HepG2 (cell line): Measurements from ENCODE around the gene EEIG1. TPM values are rescaled to one million over a fixed set of nuclear protein-coding genes. Genes with fewer than 3 reads are reported as not detected.

Experiments
- ARNT ChIP-seq: fragments of 450-650 bp; IDR thresholded peaks from 2 replicates; pipeline ENCODE4 v1.6.1; 2017
- FOXP1 ChIP-seq, 2 experiments: fragments of 450-650 bp in 1 of 2; IDR thresholded peaks; 2 replicates each; pipeline ENCODE4 v1.6.1; 2017 to 2018; ENCODE audit warnings: antibody characterized with exemption in 1 of 2
- MAFF ChIP-seq: IDR thresholded peaks from 2 replicates; pipeline ENCODE4 v1.6.1; 2011; ENCODE audit warnings: low read depth, low read length, improper control_type of control experiment
- MYNN ChIP-seq: sonication (generic); formaldehyde crosslinking; IDR thresholded peaks from 2 replicates; pipeline ENCODE4 v1.4.0; 2020; ENCODE audit warnings: mild to moderate bottlenecking, low read depth, missing genetic modification reagents
- ZNF713 ChIP-seq: sonication (generic); formaldehyde crosslinking; IDR thresholded peaks from 2 replicates; pipeline ENCODE4 v1.4.0; 2020; ENCODE audit warnings: mild to moderate bottlenecking, missing genetic modification reagents
- polyA plus RNA-seq, 8 experiments: library from polyadenylated mRNA; depleted of rRNA in 3 of 8; stranded (reverse) in 7 of 8; unstranded in 1 of 8; fragments of >200 nt; fragmentation: Illumina TruSeq in 4 of 8; extraction: Trizol in 4 of 8; gene quantifications; 2 replicates each; pipeline versions ENCODE4 v1.2.1 to v1.2.3, GENCODE V29; 2011 to 2016; ENCODE audit warnings: low read depth in 4 of 8, missing spikeins in 1 of 8, mixed read lengths in 1 of 8; ENCODE audit not compliant: insufficient read depth in 1 of 8
- total RNA-seq, 5 experiments: library from RNA; depleted of rRNA; stranded (reverse); fragments of >200 nt; fragmentation: Illumina TruSeq; extraction: Trizol; gene quantifications; 2 replicates each; pipeline ENCODE4 v1.2.3, GENCODE V29; 2016; ENCODE audit warnings: low read depth in 1 of 5
- TF ChIP-seq, protein P1 (sequence below): sonication (generic); formaldehyde crosslinking; IDR thresholded peaks from 2 replicates; pipeline ENCODE4 v1.4.0; 2020; ENCODE audit warnings: missing genetic modification reagents
- TF ChIP-seq, protein P2 (sequence below): sonication (generic); formaldehyde crosslinking; IDR thresholded peaks from 2 replicates; pipeline ENCODE4 v1.5.0; 2020; ENCODE audit warnings: mild to moderate bottlenecking, missing genetic modification reagents
- TF ChIP-seq, protein P3 (sequence below): sonication (generic); formaldehyde crosslinking; IDR thresholded peaks from 2 replicates; pipeline ENCODE4 v1.8.0; 2022; ENCODE audit warnings: mild to moderate bottlenecking, missing genetic modification reagents, moderate library complexity
- TF ChIP-seq, protein P4 (sequence below): sonication (generic); formaldehyde crosslinking; IDR thresholded peaks from 2 replicates; pipeline ENCODE4 v1.4.0; 2020; ENCODE audit warnings: missing genetic modification reagents

EEIG1 gene
- total and polyA plus RNA-seq, 2 of the 13 experiments (the other 11 are each of a cell fraction or from before 2014, with no cell fraction given): 16.6 to 25.2 TPM

DNA sequence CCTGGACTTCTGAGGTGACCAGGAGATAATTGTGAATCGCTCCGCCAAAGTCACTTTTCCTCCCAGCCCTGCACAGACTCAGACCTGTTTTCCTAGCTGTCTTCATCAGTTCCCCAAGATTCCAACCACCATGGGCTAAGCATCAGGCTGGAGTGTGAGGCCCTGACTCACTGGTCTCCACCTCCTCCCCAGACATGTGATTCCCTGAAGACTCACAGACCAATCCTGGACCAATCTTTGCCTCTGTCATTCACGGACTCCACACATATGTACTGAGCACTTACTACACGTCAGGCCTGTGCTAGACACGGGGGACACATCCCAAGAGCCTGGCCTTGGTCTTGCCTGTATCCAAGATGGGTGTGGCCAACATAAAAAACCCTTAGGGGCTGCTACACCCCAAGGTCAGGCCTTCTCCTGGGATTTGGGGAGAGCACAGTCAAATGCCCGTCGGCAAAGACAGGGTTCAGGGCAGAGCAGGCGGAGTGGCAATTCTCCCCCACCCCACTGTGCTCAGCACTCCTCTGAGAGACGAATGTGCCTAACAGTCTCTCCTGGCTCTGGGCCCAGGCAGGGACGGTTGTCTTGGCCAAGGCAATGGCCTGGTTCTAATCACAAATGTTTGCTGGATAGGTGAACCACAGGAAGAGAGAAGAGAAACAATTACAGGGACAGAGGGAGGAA is 11.9 kb downstream of the EEIG1 start (continued):
- TF ChIP-seq, protein P1, sequence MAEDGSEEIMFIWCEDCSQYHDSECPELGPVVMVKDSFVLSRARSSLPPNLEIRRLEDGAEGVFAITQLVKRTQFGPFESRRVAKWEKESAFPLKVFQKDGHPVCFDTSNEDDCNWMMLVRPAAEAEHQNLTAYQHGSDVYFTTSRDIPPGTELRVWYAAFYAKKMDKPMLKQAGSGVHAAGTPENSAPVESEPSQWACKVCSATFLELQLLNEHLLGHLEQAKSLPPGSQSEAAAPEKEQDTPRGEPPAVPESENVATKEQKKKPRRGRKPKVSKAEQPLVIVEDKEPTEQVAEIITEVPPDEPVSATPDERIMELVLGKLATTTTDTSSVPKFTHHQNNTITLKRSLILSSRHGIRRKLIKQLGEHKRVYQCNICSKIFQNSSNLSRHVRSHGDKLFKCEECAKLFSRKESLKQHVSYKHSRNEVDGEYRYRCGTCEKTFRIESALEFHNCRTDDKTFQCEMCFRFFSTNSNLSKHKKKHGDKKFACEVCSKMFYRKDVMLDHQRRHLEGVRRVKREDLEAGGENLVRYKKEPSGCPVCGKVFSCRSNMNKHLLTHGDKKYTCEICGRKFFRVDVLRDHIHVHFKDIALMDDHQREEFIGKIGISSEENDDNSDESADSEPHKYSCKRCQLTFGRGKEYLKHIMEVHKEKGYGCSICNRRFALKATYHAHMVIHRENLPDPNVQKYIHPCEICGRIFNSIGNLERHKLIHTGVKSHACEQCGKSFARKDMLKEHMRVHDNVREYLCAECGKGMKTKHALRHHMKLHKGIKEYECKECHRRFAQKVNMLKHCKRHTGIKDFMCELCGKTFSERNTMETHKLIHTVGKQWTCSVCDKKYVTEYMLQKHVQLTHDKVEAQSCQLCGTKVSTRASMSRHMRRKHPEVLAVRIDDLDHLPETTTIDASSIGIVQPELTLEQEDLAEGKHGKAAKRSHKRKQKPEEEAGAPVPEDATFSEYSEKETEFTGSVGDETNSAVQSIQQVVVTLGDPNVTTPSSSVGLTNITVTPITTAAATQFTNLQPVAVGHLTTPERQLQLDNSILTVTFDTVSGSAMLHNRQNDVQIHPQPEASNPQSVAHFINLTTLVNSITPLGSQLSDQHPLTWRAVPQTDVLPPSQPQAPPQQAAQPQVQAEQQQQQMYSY (CRISPR knock-in tag): no peak
- TF ChIP-seq ZNF713 (CRISPR knock-in tag) (no peak), MYNN (CRISPR knock-in tag) (no peak), FOXP1 (IDR thresholded peaks at IDR 0.05) (no peak), FOXP1 (CRISPR knock-in tag; IDR thresholded peaks at IDR 0.05) (no peak), ARNT (no peak), MAFF (no peak)
- TF ChIP-seq, protein P2, sequence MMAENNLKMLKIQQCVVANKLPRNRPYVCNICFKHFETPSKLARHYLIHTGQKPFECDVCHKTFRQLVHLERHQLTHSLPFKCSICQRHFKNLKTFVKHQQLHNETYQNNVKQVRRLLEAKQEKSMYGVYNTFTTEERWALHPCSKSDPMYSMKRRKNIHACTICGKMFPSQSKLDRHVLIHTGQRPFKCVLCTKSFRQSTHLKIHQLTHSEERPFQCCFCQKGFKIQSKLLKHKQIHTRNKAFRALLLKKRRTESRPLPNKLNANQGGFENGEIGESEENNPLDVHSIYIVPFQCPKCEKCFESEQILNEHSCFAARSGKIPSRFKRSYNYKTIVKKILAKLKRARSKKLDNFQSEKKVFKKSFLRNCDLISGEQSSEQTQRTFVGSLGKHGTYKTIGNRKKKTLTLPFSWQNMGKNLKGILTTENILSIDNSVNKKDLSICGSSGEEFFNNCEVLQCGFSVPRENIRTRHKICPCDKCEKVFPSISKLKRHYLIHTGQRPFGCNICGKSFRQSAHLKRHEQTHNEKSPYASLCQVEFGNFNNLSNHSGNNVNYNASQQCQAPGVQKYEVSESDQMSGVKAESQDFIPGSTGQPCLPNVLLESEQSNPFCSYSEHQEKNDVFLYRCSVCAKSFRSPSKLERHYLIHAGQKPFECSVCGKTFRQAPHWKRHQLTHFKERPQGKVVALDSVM (CRISPR knock-in tag): no peak
- TF ChIP-seq, protein P3, sequence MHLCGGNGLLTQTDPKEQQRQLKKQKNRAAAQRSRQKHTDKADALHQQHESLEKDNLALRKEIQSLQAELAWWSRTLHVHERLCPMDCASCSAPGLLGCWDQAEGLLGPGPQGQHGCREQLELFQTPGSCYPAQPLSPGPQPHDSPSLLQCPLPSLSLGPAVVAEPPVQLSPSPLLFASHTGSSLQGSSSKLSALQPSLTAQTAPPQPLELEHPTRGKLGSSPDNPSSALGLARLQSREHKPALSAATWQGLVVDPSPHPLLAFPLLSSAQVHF: no peak
- TF ChIP-seq, protein P4, sequence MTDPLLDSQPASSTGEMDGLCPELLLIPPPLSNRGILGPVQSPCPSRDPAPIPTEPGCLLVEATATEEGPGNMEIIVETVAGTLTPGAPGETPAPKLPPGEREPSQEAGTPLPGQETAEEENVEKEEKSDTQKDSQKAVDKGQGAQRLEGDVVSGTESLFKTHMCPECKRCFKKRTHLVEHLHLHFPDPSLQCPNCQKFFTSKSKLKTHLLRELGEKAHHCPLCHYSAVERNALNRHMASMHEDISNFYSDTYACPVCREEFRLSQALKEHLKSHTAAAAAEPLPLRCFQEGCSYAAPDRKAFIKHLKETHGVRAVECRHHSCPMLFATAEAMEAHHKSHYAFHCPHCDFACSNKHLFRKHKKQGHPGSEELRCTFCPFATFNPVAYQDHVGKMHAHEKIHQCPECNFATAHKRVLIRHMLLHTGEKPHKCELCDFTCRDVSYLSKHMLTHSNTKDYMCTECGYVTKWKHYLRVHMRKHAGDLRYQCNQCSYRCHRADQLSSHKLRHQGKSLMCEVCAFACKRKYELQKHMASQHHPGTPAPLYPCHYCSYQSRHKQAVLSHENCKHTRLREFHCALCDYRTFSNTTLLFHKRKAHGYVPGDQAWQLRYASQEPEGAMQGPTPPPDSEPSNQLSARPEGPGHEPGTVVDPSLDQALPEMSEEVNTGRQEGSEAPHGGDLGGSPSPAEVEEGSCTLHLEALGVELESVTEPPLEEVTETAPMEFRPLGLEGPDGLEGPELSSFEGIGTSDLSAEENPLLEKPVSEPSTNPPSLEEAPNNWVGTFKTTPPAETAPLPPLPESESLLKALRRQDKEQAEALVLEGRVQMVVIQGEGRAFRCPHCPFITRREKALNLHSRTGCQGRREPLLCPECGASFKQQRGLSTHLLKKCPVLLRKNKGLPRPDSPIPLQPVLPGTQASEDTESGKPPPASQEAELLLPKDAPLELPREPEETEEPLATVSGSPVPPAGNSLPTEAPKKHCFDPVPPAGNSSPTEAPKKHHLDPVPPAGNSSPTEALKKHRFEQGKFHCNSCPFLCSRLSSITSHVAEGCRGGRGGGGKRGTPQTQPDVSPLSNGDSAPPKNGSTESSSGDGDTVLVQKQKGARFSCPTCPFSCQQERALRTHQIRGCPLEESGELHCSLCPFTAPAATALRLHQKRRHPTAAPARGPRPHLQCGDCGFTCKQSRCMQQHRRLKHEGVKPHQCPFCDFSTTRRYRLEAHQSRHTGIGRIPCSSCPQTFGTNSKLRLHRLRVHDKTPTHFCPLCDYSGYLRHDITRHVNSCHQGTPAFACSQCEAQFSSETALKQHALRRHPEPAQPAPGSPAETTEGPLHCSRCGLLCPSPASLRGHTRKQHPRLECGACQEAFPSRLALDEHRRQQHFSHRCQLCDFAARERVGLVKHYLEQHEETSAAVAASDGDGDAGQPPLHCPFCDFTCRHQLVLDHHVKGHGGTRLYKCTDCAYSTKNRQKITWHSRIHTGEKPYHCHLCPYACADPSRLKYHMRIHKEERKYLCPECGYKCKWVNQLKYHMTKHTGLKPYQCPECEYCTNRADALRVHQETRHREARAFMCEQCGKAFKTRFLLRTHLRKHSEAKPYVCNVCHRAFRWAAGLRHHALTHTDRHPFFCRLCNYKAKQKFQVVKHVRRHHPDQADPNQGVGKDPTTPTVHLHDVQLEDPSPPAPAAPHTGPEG (CRISPR knock-in tag): no peak
- TF ChIP-seq, all 625 proteins: peak for 0
